Measurements from ENCODE around the gene SUDS3. TPM values are rescaled to one million over a fixed set of nuclear protein-coding genes. Genes with fewer than 3 reads are reported as not detected.

SUDS3 gene
- total RNA-seq, 1 experiment from 2014 or later: 50.5 TPM

GRCh38 chr12:118342090-118342489, 34.3 kb upstream of the SUDS3 start:
- Histone ChIP-seq H3K9me3 (ENCODE audit: control insufficient read depth, low read depth, low read length) (no peaks in the 10 kb centered on the region), H3K4me2 (ENCODE audit: insufficient read depth, insufficient read length, low read length) (no peak overlapping the region), H4K91ac (ENCODE audit: insufficient read length, low read depth, low read length) (no peak overlapping the region), H3K4ac (ENCODE audit: low read depth, low read length) (no peak overlapping the region), H2BK20ac (ENCODE audit: low read depth, low read length, poor library complexity, severe bottlenecking) (no peak overlapping the region), H2BK120ac (ENCODE audit: low read depth, low read length, poor library complexity, severe bottlenecking) (no peak overlapping the region), H2BK5ac (ENCODE audit: insufficient read length, low read length) (no peak overlapping the region), H3K14ac (ENCODE audit: insufficient read depth, low read length) (no peak overlapping the region), H3K27ac (ENCODE audit: insufficient read length, low read depth, low read length) (no peak overlapping the region), H4K8ac (replicated peaks; ENCODE audit: insufficient read length, low read depth, low read length) (no peak overlapping the region), H3K79me1 (ENCODE audit: insufficient read depth, low read depth, low read length, poor library complexity, severe bottlenecking) (no peaks in the 10 kb centered on the region), H2BK15ac (ENCODE audit: low read depth, low read length) (no peak overlapping the region), H3K4me1 (ENCODE audit: insufficient read depth, low read length) (no peaks in the 10 kb centered on the region), H4K5ac (ENCODE audit: insufficient read length, low read depth, low read length) (no peak overlapping the region), H3T11ph (ENCODE audit: low read length) (no peak overlapping the region), H2AFZ (ENCODE audit: low read length) (no peak overlapping the region), H3K79me2 (ENCODE audit: insufficient read depth, low read length) (no peaks in the 10 kb centered on the region), H3K23me2 (ENCODE audit: insufficient read length, low read depth, low read length, poor library complexity, severe bottlenecking) (no peaks in the 10 kb centered on the region), H3K56ac (ENCODE audit: insufficient read length, low read depth, low read length) (no peak overlapping the region), H3K27me3 (ENCODE audit: insufficient read depth, low read length) (no peaks in the 10 kb centered on the region), H2AK5ac (ENCODE audit: insufficient read length, low read length) (no peak overlapping the region), H3K23ac (ENCODE audit: insufficient read length, low read depth, low read length) (no peak overlapping the region), H3K9ac (ENCODE audit: extremely low read depth, insufficient read length, low read length) (no peak overlapping the region), H3K18ac (ENCODE audit: insufficient read length, low read depth, low read length) (no peak overlapping the region), H4K20me1 (ENCODE audit: control insufficient read depth, insufficient read depth, insufficient read length) (no peaks in the 10 kb centered on the region), H2BK12ac (ENCODE audit: insufficient read length, low read depth, low read length) (no peak overlapping the region)
- peaks cover 19 to 20% of the 10 kb centered on the region in 2 experiments for H3K4me1 Mint-ChIP-seq
- no peak overlapping the region for H3K4me3 Mint-ChIP-seq
- H3K9me3 Mint-ChIP-seq: no peaks in the 10 kb centered on the region
- TF ChIP-seq CTCF (conservative IDR thresholded peaks at IDR 0.05): no peak
- H3K27ac Mint-ChIP-seq: no peak overlapping the region
- DNase-seq: no peak
- WGBS (ENCODE audit: extremely low coverage, insufficient read length, low lambda C conversion rate): no CpG with 5 or more reads among the region's 2 CpGs
- H3K27me3 Mint-ChIP-seq (ENCODE audit: low read depth): no peaks in the 10 kb centered on the region
- no peaks in the 10 kb centered on the region for H3K36me3 Mint-ChIP-seq (ENCODE audit: insufficient read depth in 1 of 3, low read depth in 3 of 3)
